Peyer's patch (tissue), 4 donors: ENCODE measurements around the gene FPR1. TPM values are rescaled to one million over a fixed set of nuclear protein-coding genes. Genes with fewer than 3 reads are reported as not detected.

Experiments used
- DNase-seq, 3 donors: peaks; one replicate each; pipeline ENCODE4 v3.0.0-alpha.2; 2017 to 2019
- H3K27ac ChIP-seq, 4 donors: fragments of 200-600 bp; sonication (generic); one replicate each; pipeline ENCODE4 v1.5.1; 2016 to 2019
- H3K27me3 ChIP-seq, 2 donors: fragments of 200-600 bp; sonication (generic); one replicate each; pipeline ENCODE4 v1.5.1; 2019
- H3K36me3 ChIP-seq, 3 donors: fragments of 200-600 bp; sonication (generic); one replicate each; pipeline ENCODE4 v1.5.1; 2016 to 2019
- H3K4me1 ChIP-seq, 4 donors: fragments of 200-600 bp; sonication (generic); one replicate each; pipeline ENCODE4 v1.5.1; 2016 to 2019
- H3K4me3 ChIP-seq, 4 donors: fragments of 200-600 bp; sonication (generic); 1 replicate in 3 of 4; 2 replicates in 1 of 4; pipeline ENCODE4 v1.5.1; 2016 to 2019; ENCODE audit warnings: mild to moderate bottlenecking in 1 of 4
- H3K9me3 ChIP-seq, 4 donors: fragments of 200-600 bp; sonication (generic); one replicate each; pipeline ENCODE4 v1.5.1; 2016 to 2019; ENCODE audit warnings: mild to moderate bottlenecking in 1 of 4
- CTCF ChIP-seq, 6 experiments: fragments of 450-650 bp in 4 of 6; fragments of 200-600 bp in 2 of 6; sonication (generic) in 1 of 6; IDR thresholded peaks; one replicate each; pipeline ENCODE4 v1.5.1; 2017 to 2019; ENCODE audit warnings: antibody characterized with exemption in 6 of 6, mild to moderate bottlenecking in 3 of 6, moderate library complexity in 1 of 6
- POLR2A ChIP-seq, 2 donors: fragments of 450-650 bp; IDR thresholded peaks; one replicate each; pipeline ENCODE4 v1.5.1; 2017; ENCODE audit warnings: antibody characterized with exemption in 2 of 2, mild to moderate bottlenecking in 2 of 2, moderate library complexity in 2 of 2
- total RNA-seq, 4 donors: library from RNA; depleted of rRNA; stranded (reverse); fragments of >200 nt; gene quantifications; one replicate each; pipeline ENCODE4 v1.1.0, GENCODE V29; 2016

FPR1 gene
- total RNA-seq, 4 donors from 2014 or later = 1.6 to 5.8 (median 2.6) TPM

GRCh38 chr19:51722492-51722891 is 29.2 kb downstream of the FPR1 start:
- H3K27ac ChIP-seq = no peak overlapping the region
- no peaks in the 10 kb centered on the region for H3K27me3 ChIP-seq
- H3K4me3 ChIP-seq = no peak overlapping the region
- TF ChIP-seq CTCF (IDR thresholded peaks at IDR 0.05) = no peak
- no peak for TF ChIP-seq POLR2A (IDR thresholded peaks at IDR 0.05)
- no peaks in the 10 kb centered on the region for H3K9me3 ChIP-seq
- peaks cover 0 to 7% (median 0%) of the 10 kb centered on the region in 4 donors for H3K4me1 ChIP-seq
- H3K36me3 ChIP-seq = no peaks in the 10 kb centered on the region
- DNase-seq = no peak

DNA sequence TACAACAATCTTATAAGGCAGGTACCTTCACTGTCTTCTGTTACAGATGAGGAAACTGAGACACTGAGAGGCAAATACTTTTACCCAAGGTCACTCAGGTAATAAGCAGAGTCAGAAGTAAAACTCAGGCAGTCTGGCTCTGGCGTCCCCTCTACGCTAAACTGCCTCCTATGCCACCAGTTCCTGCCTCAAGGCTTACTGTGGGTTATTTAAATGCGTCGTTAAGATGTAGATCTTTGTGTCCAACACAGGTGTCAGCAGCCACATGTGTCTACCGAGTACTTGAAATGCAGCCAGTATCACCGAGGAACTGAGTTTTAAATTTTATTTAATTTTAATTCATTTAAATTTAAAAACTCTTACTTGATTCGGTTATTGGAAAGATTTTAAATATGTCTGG is 29.8 kb downstream of the FPR1 start:
- Histone ChIP-seq H3K4me1 (peaks cover 0 to 7% (median 0%) of the 10 kb centered on the region in 4 donors), H3K27me3 (no peaks in the 10 kb centered on the region), H3K9me3 (no peaks in the 10 kb centered on the region), H3K27ac (no peak overlapping the region), H3K36me3 (no peaks in the 10 kb centered on the region), H3K4me3 (no peak overlapping the region)
- no peak for TF ChIP-seq CTCF (IDR thresholded peaks at IDR 0.05)
- no peak for TF ChIP-seq POLR2A (IDR thresholded peaks at IDR 0.05)
- DNase-seq = no peak

- H3K36me3 ChIP-seq = no peaks in the 10 kb centered on the region
- no peak for DNase-seq
- TF ChIP-seq POLR2A (IDR thresholded peaks at IDR 0.05) (no peak), CTCF (IDR thresholded peaks at IDR 0.05) (no peak)
- H3K4me1 ChIP-seq = peaks cover 0 to 7% (median 0%) of the 10 kb centered on the region in 4 donors
- peak overlapping the region in 1 of 4 donors; percentile 30 for H3K4me3 ChIP-seq
- no peaks in the 10 kb centered on the region for H3K9me3 ChIP-seq
- H3K27me3 ChIP-seq = no peaks in the 10 kb centered on the region
- H3K27ac ChIP-seq = no peak overlapping the region
Observed at GRCh38 chr19:51719251-51719988, 32.3 kb downstream of the FPR1 start.

DNA sequence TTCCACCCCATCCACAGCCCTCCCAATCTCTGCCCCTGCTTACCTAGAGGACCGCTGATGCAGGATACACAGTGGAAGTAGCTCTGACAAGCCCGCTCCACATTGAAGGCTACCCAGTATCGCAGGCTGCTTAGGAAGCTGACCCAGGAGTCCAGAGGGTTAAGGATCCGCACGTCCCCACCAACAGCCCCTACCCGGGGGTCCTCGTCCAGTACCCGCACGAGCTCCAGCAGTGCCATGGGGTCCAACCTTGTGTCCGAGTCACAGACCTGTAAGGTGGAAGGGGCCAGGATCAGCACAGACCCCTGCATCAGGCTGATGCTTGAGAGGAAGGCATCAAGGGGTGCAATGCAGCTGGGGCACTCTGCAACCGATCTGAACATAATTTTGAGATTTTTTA is 34.8 kb downstream of the FPR1 start:
- no peaks in the 10 kb centered on the region for H3K27me3 ChIP-seq
- no peak overlapping the region for H3K4me3 ChIP-seq
- H3K36me3 ChIP-seq = no peaks in the 10 kb centered on the region
- no peaks in the 10 kb centered on the region for H3K9me3 ChIP-seq
- no peak for TF ChIP-seq CTCF (IDR thresholded peaks at IDR 0.05)
- no peak for TF ChIP-seq POLR2A (IDR thresholded peaks at IDR 0.05)
- H3K4me1 ChIP-seq = peaks cover 0 to 7% (median 0%) of the 10 kb centered on the region in 4 donors
- no peak overlapping the region for H3K27ac ChIP-seq
- DNase-seq = no peak

- Histone ChIP-seq H3K9me3 (no peaks in the 10 kb centered on the region), H3K36me3 (no peaks in the 10 kb centered on the region), H3K4me3 (no peak overlapping the region), H3K27ac (no peak overlapping the region), H3K27me3 (no peaks in the 10 kb centered on the region), H3K4me1 (peaks cover 0 to 7% (median 0%) of the 10 kb centered on the region in 4 donors)
- no peak for TF ChIP-seq CTCF (IDR thresholded peaks at IDR 0.05)
- TF ChIP-seq POLR2A (IDR thresholded peaks at IDR 0.05) = no peak
- DNase-seq = no peak
Observed at GRCh38 chr19:51715850-51716249, 35.8 kb downstream of the FPR1 start.
